ENCODE data around the gene FLNB. TPM values are rescaled to one million over a fixed set of nuclear protein-coding genes. Genes with fewer than 3 reads are reported as not detected.

Gene FLNB
- total RNA-seq, 4 donors from 2014 or later = 116 to 533 (median 439) TPM

GRCh38 chr3:58124387-58124786, 116.2 kb downstream of the FLNB start:
- Histone ChIP-seq H3K4me3 (no peak overlapping the region), H3K36me3 (peaks cover 0 to 96% (median 0%) of the 10 kb centered on the region in 3 donors), H3K27ac (no peak overlapping the region), H3K27me3 (no peaks in the 10 kb centered on the region), H3K4me1 (no peaks in the 10 kb centered on the region), H3K9me3 (no peaks in the 10 kb centered on the region)
- no peak for DNase-seq
- TF ChIP-seq POLR2A (IDR thresholded peaks at IDR 0.05) = no peak
- TF ChIP-seq CTCF (IDR thresholded peaks at IDR 0.05) = no peak

GRCh38 chr3:58129041-58129770, 121.0 kb downstream of the FLNB start:
- Histone ChIP-seq H3K4me1 (no peaks in the 10 kb centered on the region), H3K4me3 (no peak overlapping the region), H3K36me3 (peaks cover 0 to 97% (median 0%) of the 10 kb centered on the region in 3 donors), H3K27ac (no peak overlapping the region), H3K27me3 (no peaks in the 10 kb centered on the region), H3K9me3 (no peaks in the 10 kb centered on the region)
- DNase-seq = no peak
- no peak for TF ChIP-seq POLR2A (IDR thresholded peaks at IDR 0.05)
- no peak for TF ChIP-seq CTCF (IDR thresholded peaks at IDR 0.05)

GRCh38 chr3:58130591-58130990, 122.4 kb downstream of the FLNB start:
- no peak overlapping the region for H3K27ac ChIP-seq
- no peaks in the 10 kb centered on the region for H3K4me1 ChIP-seq
- H3K9me3 ChIP-seq = no peaks in the 10 kb centered on the region
- no peaks in the 10 kb centered on the region for H3K27me3 ChIP-seq
- H3K4me3 ChIP-seq = no peak overlapping the region
- TF ChIP-seq CTCF (IDR thresholded peaks at IDR 0.05) (no peak), POLR2A (IDR thresholded peaks at IDR 0.05) (no peak)
- no peak for DNase-seq
- peaks cover 0 to 97% (median 0%) of the 10 kb centered on the region in 3 donors for H3K36me3 ChIP-seq

GRCh38 chr3:58131101-58131825, 123.0 kb downstream of the FLNB start:
- Histone ChIP-seq H3K4me3 (no peak overlapping the region), H3K27me3 (no peaks in the 10 kb centered on the region), H3K27ac (peak overlapping the region in 1 of 4 donors; percentile 10), H3K36me3 (peaks cover 0 to 98% (median 0%) of the 10 kb centered on the region in 3 donors), H3K9me3 (no peaks in the 10 kb centered on the region), H3K4me1 (no peaks in the 10 kb centered on the region)
- no peak for TF ChIP-seq POLR2A (IDR thresholded peaks at IDR 0.05)
- no peak for TF ChIP-seq CTCF (IDR thresholded peaks at IDR 0.05)
- DNase-seq = no peak

GRCh38 chr3:58132850-58133249, 124.6 kb downstream of the FLNB start:
- DNase-seq = no peak
- H3K4me3 ChIP-seq = no peak overlapping the region
- H3K27ac ChIP-seq = no peak overlapping the region
- TF ChIP-seq POLR2A (IDR thresholded peaks at IDR 0.05) (no peak), CTCF (IDR thresholded peaks at IDR 0.05) (no peak)
- no peaks in the 10 kb centered on the region for H3K9me3 ChIP-seq
- H3K4me1 ChIP-seq = no peaks in the 10 kb centered on the region
- H3K36me3 ChIP-seq = peaks cover 0 to 97% (median 3%) of the 10 kb centered on the region in 3 donors
- H3K27me3 ChIP-seq = no peaks in the 10 kb centered on the region

All from Peyer's patch (tissue), 4 donors.